Sigmoid colon (tissue), 7 donors: ENCODE data around the gene CNPY1. TPM values are rescaled to one million over a fixed set of nuclear protein-coding genes. Genes with fewer than 3 reads are reported as not detected.

Experiments
- DNase-seq: peaks from one replicate; pipeline ENCODE4 v3.0.0-alpha.2; 2019
- H3K27ac ChIP-seq, 4 donors: fragments of 200-600 bp; sonication (generic); one replicate each; pipeline ENCODE4 v1.5.1; 2016 to 2019; ENCODE audit warnings: mild to moderate bottlenecking in 1 of 4
- H3K27me3 ChIP-seq, 3 donors: fragments of 200-600 bp; sonication (generic); one replicate each; pipeline ENCODE4 v1.5.1; 2019; ENCODE audit warnings: mild to moderate bottlenecking in 1 of 3
- H3K36me3 ChIP-seq, 4 donors: fragments of 200-600 bp; sonication (generic); one replicate each; pipeline ENCODE4 v1.5.1; 2016 to 2019
- H3K4me1 ChIP-seq, 4 donors: fragments of 200-600 bp; sonication (generic); one replicate each; pipeline ENCODE4 v1.5.1; 2017 to 2019
- H3K4me3 ChIP-seq, 4 donors: fragments of 200-600 bp; sonication (generic); one replicate each; pipeline ENCODE4 v1.5.1; 2017 to 2019; ENCODE audit warnings: mild to moderate bottlenecking in 2 of 4, moderate library complexity in 1 of 4
- H3K9me3 ChIP-seq, 4 donors: fragments of 200-600 bp in 3 of 4; sonication (generic) in 3 of 4; one replicate each; pipeline versions ENCODE4 v1.5.1 to v1.6.1; 2013 to 2019
- EP300 ChIP-seq, 4 donors: sonication (generic); formaldehyde crosslinking; IDR thresholded peaks; one replicate each; pipeline ENCODE4 v1.6.1; 2017; ENCODE audit warnings: antibody characterized with exemption in 4 of 4
- POLR2A ChIP-seq, 2 donors: fragments of 450-650 bp; IDR thresholded peaks; one replicate each; pipeline ENCODE4 v1.6.1; 2016; ENCODE audit warnings: antibody characterized with exemption in 2 of 2, mild to moderate bottlenecking in 2 of 2, moderate library complexity in 2 of 2
- POLR2AphosphoS5 ChIP-seq, 4 donors: sonication (generic); formaldehyde crosslinking; IDR thresholded peaks; one replicate each; pipeline ENCODE4 v1.6.1; 2017; ENCODE audit warnings: antibody characterized with exemption in 4 of 4
- WGBS, 2 donors: extraction: QIAGEN DNeasy Blood & Tissue Kit; methylation state at CpG; one replicate each; pipeline ENCODE4 v1.1.7; 2013; 5-methylcytosine and 5-hydroxymethylcytosine counted together
- intact Hi-C: fragments of 100-400 bp; cut with DNase I; formaldehyde crosslinking; loops from one replicate; pipeline ENCODE4 v1.15.1; 2023
- polyA plus RNA-seq, 3 donors: library from polyadenylated mRNA; stranded (reverse); fragments of 200-250 nt; gene quantifications; one replicate each; pipeline ENCODE4 v1.2.3, GENCODE V29; 2013
- total RNA-seq, 4 donors: library from RNA; depleted of rRNA; stranded (reverse); fragments of >200 nt; gene quantifications; one replicate each; pipeline ENCODE4 v1.1.0, GENCODE V29; 2016
- TF ChIP-seq, protein P1 (sequence below), 4 experiments: fragments of 450-650 bp in 3 of 4; fragments of 200-600 bp in 1 of 4; IDR thresholded peaks; one replicate each; pipeline ENCODE4 v1.5.1; 2016 to 2019; ENCODE audit warnings: antibody characterized with exemption in 4 of 4, mild to moderate bottlenecking in 3 of 4, moderate library complexity in 2 of 4
- donor health status: healthy with polysubstance abuse.
- donor health status: Bipolar disorder and iron deficiency.
- donor health status: healthy.

The CNPY1 gene
- total and polyA plus RNA-seq, 7 donors, result not detected

DNA sequence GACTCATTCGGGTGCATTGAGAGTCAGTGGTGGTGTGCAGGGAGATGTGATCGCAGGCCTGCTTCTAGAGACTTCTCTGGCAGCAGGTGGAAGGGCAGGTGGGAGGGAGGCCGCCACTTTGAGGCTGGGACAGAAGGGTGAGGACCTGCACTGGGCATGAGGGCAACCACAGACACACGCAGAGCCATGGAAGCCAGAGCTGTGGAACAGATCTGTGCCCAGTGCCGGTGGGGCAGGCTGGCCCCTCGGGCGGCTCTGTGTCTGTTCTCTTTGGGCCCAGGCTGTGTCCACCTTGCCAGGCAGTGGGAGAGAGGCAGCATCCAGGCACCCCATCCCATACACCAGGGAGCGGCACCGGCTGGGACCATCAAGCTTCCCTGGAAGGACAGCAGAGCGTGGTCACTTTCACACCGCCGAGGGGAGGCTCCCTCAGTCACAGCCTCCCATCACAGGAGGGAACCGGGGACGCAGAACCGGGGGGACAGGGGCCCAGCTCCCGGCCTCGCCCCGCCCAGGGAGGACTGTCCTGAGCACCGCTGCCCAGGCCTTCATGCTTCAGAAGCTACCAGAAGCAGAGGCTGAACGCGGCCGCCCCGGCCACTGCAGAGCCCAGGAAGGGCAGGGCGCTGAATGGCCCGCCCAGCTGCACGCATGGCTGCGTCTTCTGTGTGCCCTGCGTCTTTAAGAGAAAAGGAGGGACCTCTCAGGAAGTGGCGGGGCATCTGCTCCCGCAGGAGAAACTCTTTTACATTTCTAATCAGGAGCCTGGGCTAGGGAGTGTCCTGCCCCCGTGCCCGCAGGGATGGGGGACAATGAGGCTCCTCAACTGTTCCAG, 56.3 kb downstream of the CNPY1 start:
- Histone ChIP-seq H3K9me3 (no peaks in the 10 kb centered on the region), H3K27me3 (peaks cover 8 to 56% (median 9%) of the 10 kb centered on the region in 3 donors), H3K36me3 (no peaks in the 10 kb centered on the region), H3K4me3 (peak overlapping the region; percentile 16 to 54 (median 46)), H3K4me1 (peaks cover 0 to 15% (median 9%) of the 10 kb centered on the region in 4 donors), H3K27ac (peak overlapping the region in 3 of 4 donors; percentile 47 to 65 (median 61))
- 28 to 53% methylated on average over 32 of the region's 32 CpGs for WGBS, 2 donors
- intact Hi-C loops, result loop anchor here (10.0 kb wide), 1 partner anchor 115 kb away; no protein-coding TSS in a partner anchor
- TF ChIP-seq POLR2A (IDR thresholded peaks at IDR 0.05) (no peak), EP300 (IDR thresholded peaks at IDR 0.05) (no peak), POLR2AphosphoS5 (IDR thresholded peaks at IDR 0.05) (no peak)
- TF ChIP-seq, protein P1, sequence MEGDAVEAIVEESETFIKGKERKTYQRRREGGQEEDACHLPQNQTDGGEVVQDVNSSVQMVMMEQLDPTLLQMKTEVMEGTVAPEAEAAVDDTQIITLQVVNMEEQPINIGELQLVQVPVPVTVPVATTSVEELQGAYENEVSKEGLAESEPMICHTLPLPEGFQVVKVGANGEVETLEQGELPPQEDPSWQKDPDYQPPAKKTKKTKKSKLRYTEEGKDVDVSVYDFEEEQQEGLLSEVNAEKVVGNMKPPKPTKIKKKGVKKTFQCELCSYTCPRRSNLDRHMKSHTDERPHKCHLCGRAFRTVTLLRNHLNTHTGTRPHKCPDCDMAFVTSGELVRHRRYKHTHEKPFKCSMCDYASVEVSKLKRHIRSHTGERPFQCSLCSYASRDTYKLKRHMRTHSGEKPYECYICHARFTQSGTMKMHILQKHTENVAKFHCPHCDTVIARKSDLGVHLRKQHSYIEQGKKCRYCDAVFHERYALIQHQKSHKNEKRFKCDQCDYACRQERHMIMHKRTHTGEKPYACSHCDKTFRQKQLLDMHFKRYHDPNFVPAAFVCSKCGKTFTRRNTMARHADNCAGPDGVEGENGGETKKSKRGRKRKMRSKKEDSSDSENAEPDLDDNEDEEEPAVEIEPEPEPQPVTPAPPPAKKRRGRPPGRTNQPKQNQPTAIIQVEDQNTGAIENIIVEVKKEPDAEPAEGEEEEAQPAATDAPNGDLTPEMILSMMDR (IDR thresholded peaks at IDR 0.05), result no peak
- no peak for DNase-seq

DNA sequence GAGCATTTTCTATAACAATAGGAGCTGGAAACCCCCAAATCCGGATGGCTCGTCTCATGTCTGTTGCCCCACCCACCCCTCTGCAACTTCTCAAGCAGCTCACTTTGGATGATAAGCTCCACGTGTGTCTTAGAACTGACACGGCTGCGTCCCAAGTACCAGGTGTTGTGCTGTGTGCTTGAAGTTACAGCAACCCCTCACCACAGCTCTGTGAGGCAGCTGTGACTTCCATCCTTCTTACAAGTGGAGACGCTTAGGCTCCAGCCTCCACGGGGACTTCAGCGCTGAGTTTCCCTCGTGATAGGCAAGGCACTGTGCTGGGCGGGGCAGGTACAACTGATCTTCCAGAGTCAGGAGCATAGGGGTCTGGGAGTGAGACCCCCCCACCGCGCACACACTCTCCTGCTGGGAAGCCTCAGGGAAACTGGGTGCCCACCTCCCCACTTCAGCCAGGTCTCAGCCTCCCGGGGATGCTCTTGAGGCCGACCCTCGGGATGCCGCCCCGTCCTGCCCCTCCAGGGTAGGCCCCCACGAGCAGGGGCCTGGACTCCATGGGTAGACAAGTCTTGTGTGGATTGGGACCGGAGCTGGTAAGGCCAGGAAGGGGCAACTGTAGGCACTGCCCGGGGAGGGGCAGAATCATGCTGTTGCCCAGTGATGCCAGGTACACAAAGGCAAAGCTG, 57.1 kb downstream of the CNPY1 start:
- WGBS, 2 donors, result 64 to 80% methylated on average over 20 of the region's 20 CpGs
- H3K27me3 ChIP-seq, result peaks cover 9 to 61% (median 17%) of the 10 kb centered on the region in 3 donors
- peaks cover 0 to 15% (median 9%) of the 10 kb centered on the region in 4 donors for H3K4me1 ChIP-seq
- no peaks in the 10 kb centered on the region for H3K36me3 ChIP-seq
- DNase-seq, result no peak
- H3K9me3 ChIP-seq, result no peaks in the 10 kb centered on the region
- TF ChIP-seq EP300 (IDR thresholded peaks at IDR 0.05) (no peak), POLR2AphosphoS5 (IDR thresholded peaks at IDR 0.05) (no peak), POLR2A (IDR thresholded peaks at IDR 0.05) (no peak)
- TF ChIP-seq, protein P1 (IDR thresholded peaks at IDR 0.05), result no peak
- intact Hi-C loops, result no loop called here
- H3K27ac ChIP-seq, result no peak overlapping the region
- no peak overlapping the region for H3K4me3 ChIP-seq

DNA sequence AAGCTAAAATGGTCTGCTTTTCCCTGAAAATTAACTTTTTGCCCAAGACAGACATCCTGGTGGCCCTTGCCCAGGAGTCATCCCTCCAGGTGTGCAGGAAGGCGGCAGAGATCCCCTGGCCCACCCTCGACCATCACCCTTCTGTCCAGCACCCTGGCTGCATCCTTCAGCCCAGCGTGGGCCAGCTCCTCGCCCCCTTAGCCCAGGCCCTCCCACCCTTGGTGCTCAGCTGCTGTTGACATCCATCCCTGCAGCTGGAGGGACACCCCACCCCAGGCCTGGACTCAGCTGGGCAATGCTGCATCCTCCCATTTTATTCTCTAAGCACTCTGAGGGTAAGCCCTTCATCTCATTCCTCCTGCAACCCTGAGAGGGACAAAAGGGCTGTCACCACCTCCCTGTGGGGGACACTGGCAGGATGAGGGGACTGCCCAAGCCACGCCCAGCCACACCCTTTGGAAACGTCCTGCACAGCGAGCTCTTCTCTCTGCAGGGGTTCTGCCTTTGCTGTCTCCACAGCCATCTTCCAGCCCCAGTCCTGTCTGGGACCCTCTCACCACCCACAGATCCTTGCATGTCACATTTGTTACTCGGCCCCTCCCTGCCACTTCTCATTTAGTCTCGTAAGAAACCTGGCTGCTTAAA, 57.8 kb downstream of the CNPY1 start:
- intact Hi-C loops, result no loop called here
- Histone ChIP-seq H3K36me3 (no peaks in the 10 kb centered on the region), H3K4me1 (peaks cover 0 to 15% (median 9%) of the 10 kb centered on the region in 4 donors), H3K27me3 (peaks cover 9 to 62% (median 22%) of the 10 kb centered on the region in 3 donors), H3K9me3 (no peaks in the 10 kb centered on the region), H3K4me3 (no peak overlapping the region), H3K27ac (no peak overlapping the region)
- DNase-seq, result no peak
- WGBS, 2 donors, result 37 to 60% methylated on average over 9 of the region's 9 CpGs
- TF ChIP-seq POLR2AphosphoS5 (IDR thresholded peaks at IDR 0.05) (no peak), POLR2A (IDR thresholded peaks at IDR 0.05) (no peak), EP300 (IDR thresholded peaks at IDR 0.05) (no peak)
- TF ChIP-seq, protein P1 (IDR thresholded peaks at IDR 0.05), result no peak

DNA sequence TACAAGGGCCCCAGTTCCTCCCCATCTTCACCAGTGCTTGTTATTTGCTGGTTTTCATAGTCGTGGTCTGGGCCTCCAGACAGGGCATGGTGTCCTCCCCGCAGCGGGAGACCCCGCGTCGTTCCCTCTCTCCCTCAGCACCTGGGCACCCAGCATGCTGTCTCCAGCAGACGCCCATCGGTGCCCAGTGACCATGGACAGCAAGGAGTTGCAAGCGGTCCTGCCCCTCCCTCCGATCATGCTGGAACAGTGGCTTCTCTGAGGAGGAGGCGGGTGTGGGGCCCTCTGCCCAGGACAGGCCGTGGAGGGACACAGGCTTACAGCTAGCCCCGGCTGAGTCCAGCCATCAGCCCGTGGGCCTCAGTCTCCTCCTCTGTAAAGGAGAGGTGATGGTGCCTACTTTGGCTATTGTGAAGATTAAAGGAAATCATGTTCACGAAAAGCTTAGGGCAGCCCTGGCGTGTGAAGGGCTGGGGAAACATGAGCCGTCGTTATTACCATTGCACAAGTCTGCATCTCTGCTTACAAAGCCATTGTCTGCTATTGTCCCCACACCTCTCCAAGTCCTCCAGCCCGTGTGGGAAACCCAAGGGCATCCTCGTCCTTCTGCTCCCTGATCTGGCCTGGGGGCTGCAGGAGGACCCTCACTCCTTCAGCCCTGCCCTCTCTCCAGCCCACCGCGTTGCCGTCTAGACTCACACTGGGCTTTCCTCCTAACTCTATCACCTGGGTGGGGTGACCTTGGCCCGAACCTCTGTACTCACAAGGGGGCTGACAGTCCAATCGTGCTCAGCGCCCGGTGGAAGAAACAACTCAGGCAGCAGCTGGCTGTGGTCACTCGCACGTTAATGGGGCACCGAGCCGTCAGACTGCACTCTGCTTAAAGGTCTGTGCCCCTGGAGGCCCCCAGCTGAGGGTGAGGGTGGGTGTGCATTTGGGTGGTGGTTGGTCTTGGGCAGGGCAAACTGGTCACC, 58.6 kb downstream of the CNPY1 start:
- H3K27me3 ChIP-seq, result peaks cover 9 to 70% (median 30%) of the 10 kb centered on the region in 3 donors
- H3K4me3 ChIP-seq, result no peak overlapping the region
- DNase-seq, result no peak
- H3K36me3 ChIP-seq, result no peaks in the 10 kb centered on the region
- TF ChIP-seq POLR2AphosphoS5 (IDR thresholded peaks at IDR 0.05), result no peak
- TF ChIP-seq POLR2A (IDR thresholded peaks at IDR 0.05), result no peak
- TF ChIP-seq EP300 (IDR thresholded peaks at IDR 0.05), result no peak
- TF ChIP-seq, protein P1 (IDR thresholded peaks at IDR 0.05), result no peak
- H3K27ac ChIP-seq, result no peak overlapping the region
- 72 to 81% methylated on average over 31 of the region's 31 CpGs for WGBS, 2 donors
- H3K9me3 ChIP-seq, result no peaks in the 10 kb centered on the region
- H3K4me1 ChIP-seq, result peaks cover 0 to 15% (median 9%) of the 10 kb centered on the region in 4 donors
- intact Hi-C loops, result no loop called here
